Fibroblast of the aortic adventitia (primary cell): Measurements from ENCODE around the gene PRR36. TPM values are rescaled to one million over a fixed set of nuclear protein-coding genes. Genes with fewer than 3 reads are reported as not detected.

Experiments used
- DNase-seq: peaks from one replicate; pipeline ENCODE4 v3.0.0-alpha.2; 2010; ENCODE audit warnings: low read depth
- H3K4me3 ChIP-seq: 2 replicates; pipeline ENCODE4 v1.5.1; 2011; ENCODE audit warnings: low read depth, mild to moderate bottlenecking, control low read depth, low read length, moderate library complexity
- CTCF ChIP-seq: IDR thresholded peaks from 2 replicates; pipeline ENCODE4 v1.5.1; 2011; ENCODE audit warnings: mild to moderate bottlenecking, low read length, control low read depth, inconsistent platforms; ENCODE audit not compliant: insufficient read depth
- total RNA-seq: library from RNA; depleted of rRNA; stranded (reverse); fragments of >200 nt; gene quantifications from 2 replicates; pipeline ENCODE4 v1.2.3, GENCODE V29; 2012; ENCODE audit warnings: low replicate concordance

PRR36 gene
- total RNA-seq, 1 donor, result 0.09 TPM

- H3K4me3 ChIP-seq, result no peak overlapping the region
- no peak for DNase-seq
- no peak for TF ChIP-seq CTCF
Observed at GRCh38 chr19:7867092-7867844, 6.9 kb downstream of the PRR36 start.

- H3K4me3 ChIP-seq, result no peak overlapping the region
- no peak for DNase-seq
Observed at GRCh38 chr19:7866399-7867091, 7.6 kb downstream of the PRR36 start.

GRCh38 chr19:7865262-7865911, 8.8 kb downstream of the PRR36 start:
- no peak overlapping the region for H3K4me3 ChIP-seq

More at GRCh38 chr19:7866399-7867091, 7.6 kb downstream of the PRR36 start:
- no peak for TF ChIP-seq CTCF

GRCh38 chr19:7864690-7865074, 9.5 kb downstream of the PRR36 start:
- H3K4me3 ChIP-seq, result no peak overlapping the region
- TF ChIP-seq CTCF, result no peak
- no peak for DNase-seq

More at GRCh38 chr19:7865262-7865911, 8.8 kb downstream of the PRR36 start:
- TF ChIP-seq CTCF, result no peak
- DNase-seq, result no peak

- H3K4me3 ChIP-seq, result no peak overlapping the region
- TF ChIP-seq CTCF, result no peak
- no peak for DNase-seq
Observed at GRCh38 chr19:7863971-7864689, 10.1 kb downstream of the PRR36 start.

- no peak for DNase-seq
- no peak overlapping the region for H3K4me3 ChIP-seq
- no peak for TF ChIP-seq CTCF
Observed at GRCh38 chr19:7863157-7863970, 10.8 kb downstream of the PRR36 start.
